HG03060 (cell line): Measurements from ENCODE around the gene RAD51AP1.

ENCODE experiments used
- ATAC-seq: cut with Tn5 transposase; IDR thresholded peaks from one replicate; pipeline ENCODE4 v1.9.1; 2021; ENCODE audit warnings: low read depth, moderate number of reproducible peaks; ENCODE audit not compliant: unreplicated experiment

RAD51AP1 gene

GRCh38 chr12:4540638-4541037, 1.9 kb downstream of the RAD51AP1 start:
- no peak for ATAC-seq

- ATAC-seq: no peak
Observed at GRCh38 chr12:4545195-4545594, 6.5 kb downstream of the RAD51AP1 start.

GRCh38 chr12:4552191-4552590, 13.5 kb downstream of the RAD51AP1 start:
- ATAC-seq: no peak

GRCh38 chr12:4553943-4554342, 15.3 kb downstream of the RAD51AP1 start:
- ATAC-seq: no peak

GRCh38 chr12:4555804-4556203, 17.1 kb downstream of the RAD51AP1 start:
- no peak for ATAC-seq

- ATAC-seq: no peak
Observed at GRCh38 chr12:4556735-4557530, 18.2 kb downstream of the RAD51AP1 start.

- no peak for ATAC-seq
Observed at GRCh38 chr12:4557586-4557985, 18.9 kb downstream of the RAD51AP1 start.

- ATAC-seq: no peak
Observed at GRCh38 chr12:4558171-4558570, 19.5 kb downstream of the RAD51AP1 start.

GRCh38 chr12:4562034-4562657, 23.5 kb downstream of the RAD51AP1 start, which contains the start of gene DYRK4:
Gene DYRK4, plus strand, starts transcription at chr12:4562208. Its CDS starts 38 bp downstream, at chr12:4562246.
- ATAC-seq: no peak

- no peak for ATAC-seq
Observed at GRCh38 chr12:4563336-4563735, 24.6 kb downstream of the RAD51AP1 start.

- ATAC-seq: no peak
Observed at GRCh38 chr12:4564818-4565217, 26.1 kb downstream of the RAD51AP1 start.

- ATAC-seq: no peak
Observed at GRCh38 chr12:4566474-4566873, 27.8 kb downstream of the RAD51AP1 start.

- no peak for ATAC-seq
Observed at GRCh38 chr12:4567073-4567881, 28.6 kb downstream of the RAD51AP1 start.

- no peak for ATAC-seq
Observed at GRCh38 chr12:4569261-4569660, 30.6 kb downstream of the RAD51AP1 start.

GRCh38 chr12:4572680-4573079, 34.0 kb downstream of the RAD51AP1 start:
- no peak for ATAC-seq

- ATAC-seq: no peak
Observed at GRCh38 chr12:4579305-4580102, 40.8 kb downstream of the RAD51AP1 start.

GRCh38 chr12:4580281-4580688, 41.6 kb downstream of the RAD51AP1 start:
- ATAC-seq: no peak

- no peak for ATAC-seq
Observed at GRCh38 chr12:4584281-4584680, 45.6 kb downstream of the RAD51AP1 start.

GRCh38 chr12:4584896-4585295, 46.2 kb downstream of the RAD51AP1 start:
- ATAC-seq: no peak

- no peak for ATAC-seq
Observed at GRCh38 chr12:4586500-4586899, 47.8 kb downstream of the RAD51AP1 start.
